Endothelial cell of umbilical vein (primary cell): ENCODE measurements around the gene FRMD4A.

ENCODE experiments used
- EZH2 ChIP-seq: IDR thresholded peaks from 2 replicates; pipeline ENCODE4 v1.6.1; 2012; ENCODE audit warnings: borderline replicate concordance, low read depth, mild to moderate bottlenecking, moderate library complexity, low read length, inconsistent platforms; ENCODE audit not compliant: severe bottlenecking
- FOS ChIP-seq: IDR thresholded peaks from 2 replicates; pipeline ENCODE4 v1.6.1; 2011; ENCODE audit warnings: mild to moderate bottlenecking, low read length, moderate library complexity, borderline replicate concordance; ENCODE audit not compliant: insufficient read depth
- GATA2 ChIP-seq: IDR thresholded peaks from 2 replicates; pipeline ENCODE4 v1.7.0; 2011; ENCODE audit warnings: low read depth, mild to moderate bottlenecking, moderate library complexity, mixed read lengths, low read length; ENCODE audit not compliant: insufficient read length, insufficient read depth
- JUN ChIP-seq: IDR thresholded peaks from 2 replicates; pipeline ENCODE4 v1.6.1; 2011; ENCODE audit warnings: borderline replicate concordance, low read depth; ENCODE audit not compliant: insufficient read length, insufficient read depth
- MYC ChIP-seq: IDR thresholded peaks from one replicate; pipeline ENCODE4 v1.6.1; 2011; ENCODE audit warnings: mild to moderate bottlenecking, low read depth, low read length
- POLR2A ChIP-seq: IDR thresholded peaks from 2 replicates; pipeline ENCODE4 v1.6.1; 2012; ENCODE audit warnings: low read depth, mild to moderate bottlenecking, control low read depth, low read length
- POLR2AphosphoS5 ChIP-seq: IDR thresholded peaks from 2 replicates; pipeline ENCODE4 v1.6.1; 2012; ENCODE audit warnings: low read depth, mild to moderate bottlenecking, control low read depth, low read length, moderate library complexity; ENCODE audit not compliant: insufficient read depth
- TF ChIP-seq, protein P1 (sequence below), 2 donors: IDR thresholded peaks; 1 replicate in 1 of 2; 2 replicates in 1 of 2; pipeline ENCODE4 v1.5.1; 2011; ENCODE audit warnings: low read length in 2 of 2, mild to moderate bottlenecking in 2 of 2, moderate library complexity in 2 of 2, control low read depth in 1 of 2, inconsistent platforms in 1 of 2, low read depth in 1 of 2; ENCODE audit not compliant: insufficient read depth in 1 of 2; ENCODE audit errors: extremely low read depth in 1 of 2
- TF ChIP-seq, protein P2 (sequence below): IDR thresholded peaks from 2 replicates; pipeline ENCODE4 v1.6.1; 2011; ENCODE audit not compliant: insufficient read depth, insufficient read length

DNA sequence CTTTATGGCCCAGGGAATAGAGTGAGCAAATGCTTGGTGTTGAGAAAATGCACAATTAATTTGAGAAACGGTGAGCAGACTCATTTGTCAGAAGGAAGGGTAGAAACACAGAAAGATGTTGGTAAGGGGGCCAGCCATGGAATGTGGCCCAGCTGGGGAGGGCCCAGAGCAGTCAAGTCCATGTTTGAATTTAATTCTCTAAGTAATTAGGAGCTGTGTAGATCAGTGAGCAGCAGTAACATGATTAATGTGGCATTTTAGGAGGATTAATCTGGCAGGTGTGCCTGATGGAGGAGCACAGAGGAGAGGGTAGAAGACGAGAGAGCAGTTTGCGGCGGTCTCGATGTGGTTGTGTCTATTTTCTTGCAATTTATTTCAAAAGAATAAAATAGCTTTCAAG, 218.7 kb downstream of the FRMD4A start:
- TF ChIP-seq POLR2AphosphoS5, result no peak
- TF ChIP-seq, protein P1, sequence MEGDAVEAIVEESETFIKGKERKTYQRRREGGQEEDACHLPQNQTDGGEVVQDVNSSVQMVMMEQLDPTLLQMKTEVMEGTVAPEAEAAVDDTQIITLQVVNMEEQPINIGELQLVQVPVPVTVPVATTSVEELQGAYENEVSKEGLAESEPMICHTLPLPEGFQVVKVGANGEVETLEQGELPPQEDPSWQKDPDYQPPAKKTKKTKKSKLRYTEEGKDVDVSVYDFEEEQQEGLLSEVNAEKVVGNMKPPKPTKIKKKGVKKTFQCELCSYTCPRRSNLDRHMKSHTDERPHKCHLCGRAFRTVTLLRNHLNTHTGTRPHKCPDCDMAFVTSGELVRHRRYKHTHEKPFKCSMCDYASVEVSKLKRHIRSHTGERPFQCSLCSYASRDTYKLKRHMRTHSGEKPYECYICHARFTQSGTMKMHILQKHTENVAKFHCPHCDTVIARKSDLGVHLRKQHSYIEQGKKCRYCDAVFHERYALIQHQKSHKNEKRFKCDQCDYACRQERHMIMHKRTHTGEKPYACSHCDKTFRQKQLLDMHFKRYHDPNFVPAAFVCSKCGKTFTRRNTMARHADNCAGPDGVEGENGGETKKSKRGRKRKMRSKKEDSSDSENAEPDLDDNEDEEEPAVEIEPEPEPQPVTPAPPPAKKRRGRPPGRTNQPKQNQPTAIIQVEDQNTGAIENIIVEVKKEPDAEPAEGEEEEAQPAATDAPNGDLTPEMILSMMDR (IDR thresholded peaks at IDR 0.05; ENCODE audit: extremely low read depth in 1 of 2, insufficient read depth in 1 of 2, low read depth in 1 of 2, low read length in 2 of 2), result no peak
- TF ChIP-seq POLR2A, result no peak
- no peak for TF ChIP-seq FOS
- TF ChIP-seq EZH2, result no peak
- no peak for TF ChIP-seq JUN
- TF ChIP-seq, protein P2, sequence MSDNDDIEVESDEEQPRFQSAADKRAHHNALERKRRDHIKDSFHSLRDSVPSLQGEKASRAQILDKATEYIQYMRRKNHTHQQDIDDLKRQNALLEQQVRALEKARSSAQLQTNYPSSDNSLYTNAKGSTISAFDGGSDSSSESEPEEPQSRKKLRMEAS, result no peak
- no peak for TF ChIP-seq MYC
- TF ChIP-seq GATA2, result no peak
